RWPE2 (cell line): ENCODE data around the gene MYOF.

Source experiments
- ATAC-seq: fragments of 200-7000 bp; cut with Tn5 transposase; 3 replicates; pipeline ENCODE4 v1.9.1; 2021; ENCODE audit warnings: low read depth
- DNase-seq: peaks from one replicate; pipeline ENCODE4 v3.0.0-alpha.2; 2020; ENCODE audit warnings: low spot score
- H3K27ac ChIP-seq: fragments of 450-650 bp; 2 replicates; pipeline ENCODE4 v1.5.1; 2017; ENCODE audit warnings: mild to moderate bottlenecking; ENCODE audit not compliant: poor library complexity, severe bottlenecking
- H3K27me3 ChIP-seq: fragments of 250-450 bp; sonication (Bioruptor Pico); 2 replicates; pipeline ENCODE4 v1.5.1; 2021; ENCODE audit warnings: mild to moderate bottlenecking, moderate library complexity; ENCODE audit not compliant: insufficient read depth, poor library complexity, severe bottlenecking
- H3K36me3 ChIP-seq: fragments of 250-450 bp; sonication (Bioruptor Pico); 2 replicates; pipeline ENCODE4 v1.5.1; 2020; ENCODE audit warnings: low read depth, mild to moderate bottlenecking, moderate library complexity
- H3K4me1 ChIP-seq: fragments of 250-450 bp; sonication (Bioruptor Pico); 2 replicates; pipeline ENCODE4 v1.5.1; 2021; ENCODE audit warnings: mild to moderate bottlenecking, moderate library complexity; ENCODE audit not compliant: insufficient read depth, poor library complexity, severe bottlenecking
- H3K4me3 ChIP-seq: fragments of 250-450 bp; sonication (Bioruptor Pico); 2 replicates; pipeline ENCODE4 v1.5.1; 2021; ENCODE audit warnings: mild to moderate bottlenecking, moderate library complexity; ENCODE audit not compliant: severe bottlenecking
- H3K9me3 ChIP-seq: fragments of 250-450 bp; sonication (Bioruptor Pico); 2 replicates; pipeline ENCODE4 v1.5.1; 2021; ENCODE audit warnings: mild to moderate bottlenecking, moderate library complexity; ENCODE audit not compliant: severe bottlenecking
- CTCF ChIP-seq: fragments of 450-650 bp; IDR thresholded peaks from one replicate; pipeline ENCODE4 v1.5.1; 2017; ENCODE audit warnings: mild to moderate bottlenecking, moderate library complexity; ENCODE audit not compliant: poor library complexity, severe bottlenecking

MYOF gene

GRCh38 chr10:93370961-93371360 is 111.2 kb downstream of the MYOF start:
- Histone ChIP-seq H3K27me3 (no peaks in the 10 kb centered on the region), H3K4me1 (no peaks in the 10 kb centered on the region), H3K4me3 (no peak overlapping the region), H3K9me3 (no peaks in the 10 kb centered on the region), H3K27ac (no peak overlapping the region), H3K36me3 (peaks cover 96% of the 10 kb centered on the region)
- no peak for TF ChIP-seq CTCF
- ATAC-seq = no peak
- DNase-seq = no peak

- no peak for DNase-seq
- no peak overlapping the region for H3K27ac ChIP-seq
- ATAC-seq = no peak
These were observed 112.5 kb downstream of the MYOF start for GRCh38 chr10:93369588-93370164.

GRCh38 chr10:93368210-93368609 is 113.9 kb downstream of the MYOF start:
- ATAC-seq = no peak
- TF ChIP-seq CTCF = no peak
- no peaks in the 10 kb centered on the region for H3K27me3 ChIP-seq
- H3K4me3 ChIP-seq = no peak overlapping the region
- DNase-seq = no peak
- no peaks in the 10 kb centered on the region for H3K9me3 ChIP-seq
- H3K27ac ChIP-seq = no peak overlapping the region
- peaks cover 96% of the 10 kb centered on the region for H3K36me3 ChIP-seq
- no peaks in the 10 kb centered on the region for H3K4me1 ChIP-seq

More at GRCh38 chr10:93369588-93370164, 112.5 kb downstream of the MYOF start:
- Histone ChIP-seq H3K4me1 (no peaks in the 10 kb centered on the region), H3K9me3 (no peaks in the 10 kb centered on the region), H3K36me3 (peaks cover 96% of the 10 kb centered on the region), H3K27me3 (no peaks in the 10 kb centered on the region), H3K4me3 (no peak overlapping the region)
- no peak for TF ChIP-seq CTCF

- H3K36me3 ChIP-seq = peaks cover 96% of the 10 kb centered on the region
- no peak overlapping the region for H3K4me3 ChIP-seq
- H3K27ac ChIP-seq = no peak overlapping the region
- ATAC-seq (no peak), DNase-seq (no peak)
- no peaks in the 10 kb centered on the region for H3K9me3 ChIP-seq
- no peak for TF ChIP-seq CTCF
- H3K27me3 ChIP-seq = no peaks in the 10 kb centered on the region
- no peaks in the 10 kb centered on the region for H3K4me1 ChIP-seq
These were observed 114.5 kb downstream of the MYOF start for GRCh38 chr10:93367664-93368063.

- no peaks in the 10 kb centered on the region for H3K4me1 ChIP-seq
- no peak for TF ChIP-seq CTCF
- no peaks in the 10 kb centered on the region for H3K27me3 ChIP-seq
- H3K4me3 ChIP-seq = no peak overlapping the region
- peaks cover 96% of the 10 kb centered on the region for H3K36me3 ChIP-seq
- DNase-seq (no peak), ATAC-seq (no peak)
- no peaks in the 10 kb centered on the region for H3K9me3 ChIP-seq
- no peak overlapping the region for H3K27ac ChIP-seq
These were observed 117.2 kb downstream of the MYOF start for GRCh38 chr10:93364966-93365365.
